Gastroesophageal sphincter (tissue), 3 donors: ENCODE results near the gene PCK2.

Source experiments
- CTCF ChIP-seq, 4 experiments: fragments of 200-600 bp in 2 of 4; fragments of 450-650 bp in 2 of 4; sonication (generic) in 1 of 4; IDR thresholded peaks; one replicate each; pipeline ENCODE4 v1.5.1; 2017 to 2019; ENCODE audit warnings: antibody characterized with exemption in 4 of 4, mild to moderate bottlenecking in 2 of 4, moderate library complexity in 2 of 4
- POLR2A ChIP-seq, 2 donors: fragments of 450-650 bp; IDR thresholded peaks; one replicate each; pipeline ENCODE4 v1.6.1; 2017; ENCODE audit warnings: antibody characterized with exemption in 2 of 2, mild to moderate bottlenecking in 2 of 2, moderate library complexity in 1 of 2

GRCh38 chr14:24139272-24139934 lies 45.3 kb downstream of the PCK2 start:
- no peak for TF ChIP-seq POLR2A (IDR thresholded peaks at IDR 0.05)
- no peak for TF ChIP-seq CTCF (IDR thresholded peaks at IDR 0.05)
